ENCODE measurements around the gene DDX55.

DNA sequence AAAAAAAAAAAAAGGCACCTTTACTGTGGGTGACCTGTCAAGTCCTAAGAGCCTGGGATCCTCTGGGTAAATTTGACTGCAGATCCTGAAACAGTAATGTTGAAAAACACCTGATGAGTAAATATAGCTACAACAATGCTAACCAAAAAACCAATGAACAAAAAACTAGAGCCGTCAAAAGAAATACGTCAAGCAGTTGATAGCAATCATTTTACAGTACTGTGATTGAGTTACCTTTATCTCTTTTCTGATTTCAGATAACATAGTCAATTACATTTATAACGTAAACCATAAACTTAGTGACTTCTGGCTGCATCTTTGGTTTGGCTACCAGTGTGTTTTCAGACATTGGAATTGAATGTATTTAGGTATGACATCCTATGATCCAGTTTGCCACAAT, 23.7 kb upstream of the DDX55 start:
- TF ChIP-seq MAX (IDR thresholded peaks at IDR 0.05; ENCODE audit: low read depth) = no peak
- no peak for TF ChIP-seq CTCF (IDR thresholded peaks at IDR 0.05)
- TF ChIP-seq RCOR1 (IDR thresholded peaks at IDR 0.05; ENCODE audit: low read length) = no peak
- TF ChIP-seq JUND (IDR thresholded peaks at IDR 0.05) = no peak

Data from SK-N-SH (cell line).